HL-60 (cell line): ENCODE data around the gene TMEM26.
A peak's percentile ranks its signal among the peaks of the same experiment; 100 is the strongest.
"Not testable (repeated sequence)": the region's sequence is repeated elsewhere in the genome, so short reads cannot be mapped to it uniquely, and the experiment has no call there.

Experiments used
- DNase-seq, 2 experiments: peaks; one replicate each; pipeline ENCODE4 v3.0.0-alpha.2; 2010 to 2020; ENCODE audit warnings: low read depth in 1 of 2, low spot score in 1 of 2
- H3K27ac ChIP-seq: fragments of 250-450 bp; sonication (Bioruptor Pico); replicated peaks from 2 replicates; pipeline ENCODE4 v1.5.1; 2020; ENCODE audit warnings: mild to moderate bottlenecking, moderate library complexity
- H3K27me3 ChIP-seq: fragments of 250-450 bp; sonication (Bioruptor Pico); 2 replicates; pipeline ENCODE4 v1.5.1; 2021; ENCODE audit warnings: mild to moderate bottlenecking, moderate library complexity; ENCODE audit not compliant: insufficient read depth, poor library complexity, severe bottlenecking
- H3K4me3 ChIP-seq: replicated peaks from 2 replicates; pipeline ENCODE4 v1.5.1; 2011; ENCODE audit warnings: mild to moderate bottlenecking, control low read depth, low read length; ENCODE audit not compliant: insufficient read depth
- CTCF ChIP-seq: IDR thresholded peaks from one replicate; pipeline ENCODE4 v1.5.1; 2011; ENCODE audit warnings: low read length, control low read depth, inconsistent platforms; ENCODE audit not compliant: insufficient read depth
- GABPA ChIP-seq: IDR thresholded peaks from 2 replicates; pipeline ENCODE4 v1.6.1; 2012; ENCODE audit warnings: low read depth
- POLR2AphosphoS5 ChIP-seq: IDR thresholded peaks from 2 replicates; pipeline ENCODE4 v1.6.1; 2012; ENCODE audit warnings: low read depth
- REST ChIP-seq: IDR thresholded peaks from 2 replicates; pipeline ENCODE4 v1.6.1; 2012; ENCODE audit warnings: low read depth; ENCODE audit not compliant: insufficient replicate concordance
- SPI1 ChIP-seq: IDR thresholded peaks from 2 replicates; pipeline ENCODE4 v1.6.1; 2012; ENCODE audit warnings: low read depth, mild to moderate bottlenecking, borderline replicate concordance

Gene TMEM26

DNA sequence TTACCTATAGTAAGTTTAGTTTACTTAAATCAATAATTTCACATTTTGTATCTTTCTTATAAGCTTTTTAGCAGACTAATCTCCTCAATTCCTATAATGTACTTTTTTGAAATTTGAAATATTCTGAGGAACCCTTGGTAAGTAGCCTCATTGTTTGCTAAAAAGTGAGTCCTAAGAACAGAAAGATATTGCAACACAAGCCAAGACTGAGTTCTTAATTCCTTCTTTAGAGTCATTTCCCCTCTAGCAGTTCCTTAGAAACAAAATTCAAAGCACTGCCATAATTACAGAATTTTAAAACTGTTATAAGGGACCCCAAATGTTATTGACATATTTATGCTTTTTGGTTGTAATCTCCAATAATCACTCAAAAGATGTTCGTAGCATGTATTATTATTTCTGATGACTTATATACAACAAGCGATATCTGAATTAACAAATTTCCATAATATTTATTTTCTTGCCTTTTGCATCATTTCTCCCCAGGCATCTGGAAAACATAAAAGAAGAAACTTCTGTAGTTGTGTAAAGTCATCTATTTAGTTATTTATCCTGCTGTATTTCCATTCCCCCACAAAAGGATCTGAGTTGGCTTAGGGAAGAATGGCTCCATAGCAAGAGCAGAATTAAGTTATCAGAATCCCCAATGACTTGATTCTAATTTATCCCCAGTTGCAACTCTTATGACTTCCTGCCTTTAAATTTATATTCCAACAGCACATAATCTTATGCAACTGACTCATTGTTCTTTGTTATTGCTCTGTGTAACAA lies 67.8 kb downstream of the TMEM26 start:
- no peaks in the 10 kb centered on the region for H3K27me3 ChIP-seq
- TF ChIP-seq REST: no peak
- TF ChIP-seq SPI1: no peak
- TF ChIP-seq POLR2AphosphoS5: no peak
- no peak for TF ChIP-seq CTCF
- TF ChIP-seq GABPA: no peak
- H3K27ac ChIP-seq: no peak overlapping the region
- DNase-seq: peak in 1 of 2 experiments; percentile 28
- H3K4me3 ChIP-seq: no peak overlapping the region

DNA sequence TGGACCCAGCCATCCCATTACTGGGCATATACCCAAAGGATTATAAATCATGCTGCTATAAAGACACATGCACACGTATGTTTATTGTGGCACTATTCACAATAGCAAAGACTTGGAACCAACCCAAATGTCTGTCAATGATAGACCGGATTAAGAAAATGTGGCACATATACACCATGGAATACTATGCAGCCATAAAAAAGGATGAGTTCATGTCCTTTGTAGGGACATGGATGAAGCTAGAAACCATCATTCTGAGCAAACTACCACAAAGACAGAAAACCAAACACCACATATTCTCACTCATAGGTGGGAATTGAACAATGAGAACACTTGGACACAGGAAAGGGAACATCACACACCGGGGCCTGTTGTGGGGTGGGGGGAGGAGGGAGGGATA lies 72.0 kb downstream of the TMEM26 start:
- not testable (repeated sequence) for H3K4me3 ChIP-seq, DNase-seq

DNA sequence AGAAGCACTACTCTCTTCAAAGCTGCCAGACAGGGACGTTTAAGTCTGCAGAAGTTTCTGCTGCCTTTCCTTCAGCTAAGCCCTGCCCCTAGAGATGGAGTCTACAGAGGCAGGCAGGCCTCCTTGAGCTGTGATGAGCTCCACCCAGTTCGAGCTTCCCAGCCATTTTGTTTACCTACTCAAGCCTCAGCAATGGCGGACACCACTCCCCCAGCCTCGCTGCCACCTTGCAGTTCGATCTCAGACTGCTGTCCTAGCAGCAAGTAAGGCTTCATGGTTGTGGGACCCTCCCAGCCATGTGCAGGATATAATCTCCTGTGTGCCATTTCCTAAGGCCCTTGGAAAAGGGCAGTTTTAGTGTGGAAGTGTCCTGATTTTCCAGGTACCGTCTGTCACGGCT lies 74.3 kb downstream of the TMEM26 start:
- Histone ChIP-seq H3K27ac (no peak overlapping the region), H3K27me3 (no peaks in the 10 kb centered on the region), H3K4me3 (no peak overlapping the region)
- DNase-seq: no peak
- TF ChIP-seq POLR2AphosphoS5 (no peak), CTCF (no peak), REST (no peak), SPI1 (no peak), GABPA (no peak)

More for the DNA sequence above, 72.0 kb downstream of the TMEM26 start:
- not testable (repeated sequence) for H3K27me3 ChIP-seq, H3K27ac ChIP-seq

DNA sequence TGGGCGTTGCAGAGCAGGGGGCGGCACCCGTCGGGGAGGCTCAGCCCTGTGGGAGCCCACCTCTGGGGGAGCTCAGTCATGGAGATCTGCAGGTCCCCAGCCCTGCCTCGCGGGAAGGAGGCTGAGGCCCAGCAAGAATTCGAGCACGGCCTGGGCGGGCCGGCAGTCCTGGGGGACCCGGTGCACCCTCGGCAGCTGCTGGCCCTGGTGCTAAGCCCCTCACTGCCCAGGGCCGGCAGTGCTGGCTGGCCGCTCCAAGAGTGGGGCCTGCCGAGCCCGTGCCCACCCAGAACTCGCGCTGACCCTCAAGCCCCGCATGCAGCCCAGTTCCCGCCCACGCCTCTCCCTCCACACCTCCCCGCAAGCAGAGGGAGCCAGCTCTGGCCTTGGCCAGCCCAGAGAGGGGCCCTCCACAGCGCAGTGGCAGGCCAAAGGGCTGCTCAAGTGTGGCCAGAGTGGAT lies 76.2 kb downstream of the TMEM26 start:
- DNase-seq: no peak
- no peak overlapping the region for H3K4me3 ChIP-seq
- no peak overlapping the region for H3K27ac ChIP-seq
- no peak for TF ChIP-seq SPI1
- TF ChIP-seq POLR2AphosphoS5: no peak
- TF ChIP-seq REST: no peak
- no peak for TF ChIP-seq CTCF
- TF ChIP-seq GABPA: no peak
- no peaks in the 10 kb centered on the region for H3K27me3 ChIP-seq
